Fibroblast of mammary gland (primary cell): ENCODE results near the gene SV2C.

ENCODE experiments used
- DNase-seq: peaks from one replicate; pipeline ENCODE4 v3.0.0-alpha.2; 2010; ENCODE audit warnings: low read depth
- H3K4me3 ChIP-seq: 2 replicates; pipeline ENCODE4 v1.5.1; 2011; ENCODE audit warnings: low read depth, mild to moderate bottlenecking, low read length, moderate library complexity; ENCODE audit not compliant: control insufficient read depth
- CTCF ChIP-seq: conservative IDR thresholded peaks from 2 replicates; pipeline ENCODE4 v1.5.1; 2011; ENCODE audit warnings: low read depth, low read length, inconsistent platforms; ENCODE audit not compliant: control insufficient read depth, insufficient read depth

SV2C gene

DNA sequence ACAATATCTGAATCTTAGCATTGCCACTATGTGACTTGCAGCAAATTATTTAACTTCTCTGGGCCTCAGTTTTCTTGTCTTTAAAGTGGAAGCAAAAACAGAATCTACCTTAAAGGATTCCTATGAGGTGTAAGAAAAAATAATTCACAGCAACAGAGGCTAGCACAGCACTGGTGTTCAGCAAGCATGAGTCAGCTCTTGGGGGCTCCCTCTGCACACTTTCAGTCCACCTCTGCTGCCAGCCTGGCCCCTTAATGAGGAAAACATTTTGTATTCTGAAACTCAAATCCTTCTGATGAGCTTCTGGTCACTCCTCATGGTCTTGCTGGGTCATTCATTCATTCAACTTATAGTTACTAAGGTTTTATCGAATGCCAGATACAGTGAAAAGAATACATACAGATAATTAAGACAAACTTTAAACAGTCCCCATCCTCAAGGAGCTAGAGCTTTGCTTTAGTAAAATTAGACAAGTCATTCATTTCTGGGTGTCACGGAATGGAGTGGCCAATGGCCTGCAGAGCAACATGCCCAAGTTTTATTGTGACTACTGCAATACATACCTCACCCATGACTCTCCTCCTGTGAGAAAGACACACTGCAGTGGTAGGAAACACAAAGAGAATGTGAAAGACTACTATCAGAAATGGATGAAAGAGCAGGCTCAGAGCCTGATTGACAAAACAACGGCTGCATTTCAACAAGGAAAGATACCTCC, 293.1 kb downstream of the SV2C start:
- H3K4me3 ChIP-seq = no peak overlapping the region
- DNase-seq = no peak
- TF ChIP-seq CTCF = no peak

DNA sequence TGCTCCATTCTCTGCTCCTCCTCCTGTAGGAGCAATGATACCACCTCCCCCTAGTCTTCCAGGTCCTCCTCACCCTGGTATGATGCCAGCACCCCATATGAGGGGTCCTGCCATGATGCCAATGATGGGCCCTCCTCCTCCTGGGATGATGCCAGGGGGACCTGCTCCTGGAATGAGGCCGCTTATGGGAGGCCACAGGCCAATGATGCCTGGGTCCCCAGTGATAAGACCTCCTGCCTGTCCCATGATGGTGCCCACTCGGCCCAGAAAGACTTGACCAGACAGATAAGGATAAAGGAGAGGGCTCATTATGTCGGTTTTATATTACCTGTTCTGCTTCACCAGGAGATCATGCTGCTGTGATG, 293.7 kb downstream of the SV2C start:
- H3K4me3 ChIP-seq = no peak overlapping the region
- no peak for TF ChIP-seq CTCF
- no peak for DNase-seq

- no peak for DNase-seq
- H3K4me3 ChIP-seq = no peak overlapping the region
- TF ChIP-seq CTCF = no peak
Observed at GRCh38 chr5:76378355-76378754, 295.2 kb downstream of the SV2C start.

- TF ChIP-seq CTCF = no peak
- no peak overlapping the region for H3K4me3 ChIP-seq
- no peak for DNase-seq
Observed at GRCh38 chr5:76379316-76379715, 296.1 kb downstream of the SV2C start.

- TF ChIP-seq CTCF = no peak
- H3K4me3 ChIP-seq = no peak overlapping the region
- no peak for DNase-seq
Observed at GRCh38 chr5:76379855-76380254, 296.7 kb downstream of the SV2C start.

- no peak overlapping the region for H3K4me3 ChIP-seq
- no peak for TF ChIP-seq CTCF
- DNase-seq = no peak
Observed at GRCh38 chr5:76380346-76381066, 297.3 kb downstream of the SV2C start.
